ENCODE measurements around the gene TPST2. TPM values are rescaled to one million over a fixed set of nuclear protein-coding genes. Genes with fewer than 3 reads are reported as not detected.

Gene TPST2
- total RNA-seq, 1 experiment from 2014 or later, result 11.8 TPM

- no peak overlapping the region for H2AFZ ChIP-seq (ENCODE audit: low read depth, low read length, poor library complexity, severe bottlenecking)
- intact Hi-C loops (cut with micrococcal nuclease), result no loop called here
- DNase-seq (ENCODE audit: low read depth, low spot score) (no peak), ATAC-seq (no peak)
- POLR2A ChIA-PET, result no interaction called here
- no peaks in the 10 kb centered on the region for H3K9me3 ChIP-seq (ENCODE audit: control insufficient read depth in 1 of 2, insufficient read depth in 1 of 2, low read depth in 1 of 2, low read length in 2 of 2)
- H3K27ac ChIP-seq (ENCODE audit: low read depth, low read length), result no peak overlapping the region
- no peaks in the 10 kb centered on the region for H3K36me3 ChIP-seq (ENCODE audit: control insufficient read depth in 1 of 2, insufficient read depth in 2 of 2, low read length in 2 of 2)
- no peaks in the 10 kb centered on the region for H3K9me2 ChIP-seq (ENCODE audit: insufficient read depth)
- BruUV-seq (replicated peaks), result no TSS peak
- no peaks in the 10 kb centered on the region for H3K27me3 ChIP-seq (ENCODE audit: insufficient read depth, low read length)
- no peak overlapping the region for H3K4me2 ChIP-seq (ENCODE audit: low read length)
- H3K9ac ChIP-seq (ENCODE audit: low read length), result no peak overlapping the region
- no peaks in the 10 kb centered on the region for H4K20me1 ChIP-seq (ENCODE audit: insufficient read depth)
- peaks cover 11 to 13% of the 10 kb centered on the region in 2 experiments for H3K4me1 ChIP-seq (ENCODE audit: control insufficient read depth in 1 of 2, insufficient read depth in 2 of 2, low read length in 2 of 2)
- no peak overlapping the region for H3K4me3 ChIP-seq (replicated peaks in 1 of 2; ENCODE audit: low read depth in 1 of 2, low read length in 2 of 2)
- H3K79me2 ChIP-seq (ENCODE audit: insufficient read depth, low read length), result no peaks in the 10 kb centered on the region
- TF ChIP-seq EZH2 (IDR thresholded peaks at IDR 0.05), result no peak
- TF ChIP-seq POLR2AphosphoS5 (IDR thresholded peaks at IDR 0.05; ENCODE audit: low read depth, low read length), result no peak
- no peak for TF ChIP-seq ZBTB33 (IDR thresholded peaks at IDR 0.05; ENCODE audit: extremely low read depth, insufficient replicate concordance, low read length)
- no peak for TF ChIP-seq FOSL1 (IDR thresholded peaks at IDR 0.05; ENCODE audit: low read depth)
- TF ChIP-seq ZFX (IDR thresholded peaks at IDR 0.05), result no peak
- TF ChIP-seq RAD21 (IDR thresholded peaks at IDR 0.05; ENCODE audit: low read depth), result no peak
- TF ChIP-seq, protein P1, sequence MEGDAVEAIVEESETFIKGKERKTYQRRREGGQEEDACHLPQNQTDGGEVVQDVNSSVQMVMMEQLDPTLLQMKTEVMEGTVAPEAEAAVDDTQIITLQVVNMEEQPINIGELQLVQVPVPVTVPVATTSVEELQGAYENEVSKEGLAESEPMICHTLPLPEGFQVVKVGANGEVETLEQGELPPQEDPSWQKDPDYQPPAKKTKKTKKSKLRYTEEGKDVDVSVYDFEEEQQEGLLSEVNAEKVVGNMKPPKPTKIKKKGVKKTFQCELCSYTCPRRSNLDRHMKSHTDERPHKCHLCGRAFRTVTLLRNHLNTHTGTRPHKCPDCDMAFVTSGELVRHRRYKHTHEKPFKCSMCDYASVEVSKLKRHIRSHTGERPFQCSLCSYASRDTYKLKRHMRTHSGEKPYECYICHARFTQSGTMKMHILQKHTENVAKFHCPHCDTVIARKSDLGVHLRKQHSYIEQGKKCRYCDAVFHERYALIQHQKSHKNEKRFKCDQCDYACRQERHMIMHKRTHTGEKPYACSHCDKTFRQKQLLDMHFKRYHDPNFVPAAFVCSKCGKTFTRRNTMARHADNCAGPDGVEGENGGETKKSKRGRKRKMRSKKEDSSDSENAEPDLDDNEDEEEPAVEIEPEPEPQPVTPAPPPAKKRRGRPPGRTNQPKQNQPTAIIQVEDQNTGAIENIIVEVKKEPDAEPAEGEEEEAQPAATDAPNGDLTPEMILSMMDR (IDR thresholded peaks at IDR 0.05 in 2 of 3, conservative IDR thresholded peaks at IDR 0.05 in 1 of 3; ENCODE audit: borderline replicate concordance in 1 of 3, insufficient read depth in 1 of 3, low read depth in 2 of 3, low read length in 2 of 3), result no peak
- no peak for TF ChIP-seq SP1 (IDR thresholded peaks at IDR 0.05; ENCODE audit: low read depth)
- TF ChIP-seq TCF7L2 (IDR thresholded peaks at IDR 0.05; ENCODE audit: borderline replicate concordance, extremely low read depth, insufficient read depth, insufficient read length), result no peak
- no peak for TF ChIP-seq CBX3 (IDR thresholded peaks at IDR 0.05; ENCODE audit: low read depth)
- no peak for TF ChIP-seq SIN3A (IDR thresholded peaks at IDR 0.05; ENCODE audit: low read depth)
- TF ChIP-seq YY1 (IDR thresholded peaks at IDR 0.05; ENCODE audit: extremely low read depth, insufficient replicate concordance, low read depth, low read length), result no peak
- TF ChIP-seq, protein P2, sequence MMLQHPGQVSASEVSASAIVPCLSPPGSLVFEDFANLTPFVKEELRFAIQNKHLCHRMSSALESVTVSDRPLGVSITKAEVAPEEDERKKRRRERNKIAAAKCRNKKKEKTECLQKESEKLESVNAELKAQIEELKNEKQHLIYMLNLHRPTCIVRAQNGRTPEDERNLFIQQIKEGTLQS (IDR thresholded peaks at IDR 0.05), result no peak
- no peak for TF ChIP-seq CEBPB (IDR thresholded peaks at IDR 0.05; ENCODE audit: low read depth)
- CTCF ChIA-PET, result interaction anchor here (0.7 kb wide), 1 partner anchor 9 kb away, joined by 3 read pairs; no protein-coding TSS in a partner anchor
- RAD21 ChIA-PET (ENCODE audit: low non-redundant PET in 1 of 2, low total read pairs in 2 of 2, uncharacterized antibody in 2 of 2, unreplicated experiment in 2 of 2), result no interaction called here
Measured at GRCh38 chr22:26546282-26546681, 43.6 kb downstream of the TPST2 start.

Data from HCT116 (cell line).